NCI-H526 (cell line): ENCODE measurements around the gene ZNF396.

Source experiments
- DNase-seq, 2 experiments: peaks; one replicate each; lab custom pipeline; 2025; lab: John Stamatoyannopoulos, UW

ZNF396 gene

GRCh38 chr18:35383136-35383535 lies 6.0 kb upstream of the ZNF396 start:
- DNase-seq: no peak

- no peak for DNase-seq
Observed at GRCh38 chr18:35379421-35379820, 2.3 kb upstream of the ZNF396 start.

DNA sequence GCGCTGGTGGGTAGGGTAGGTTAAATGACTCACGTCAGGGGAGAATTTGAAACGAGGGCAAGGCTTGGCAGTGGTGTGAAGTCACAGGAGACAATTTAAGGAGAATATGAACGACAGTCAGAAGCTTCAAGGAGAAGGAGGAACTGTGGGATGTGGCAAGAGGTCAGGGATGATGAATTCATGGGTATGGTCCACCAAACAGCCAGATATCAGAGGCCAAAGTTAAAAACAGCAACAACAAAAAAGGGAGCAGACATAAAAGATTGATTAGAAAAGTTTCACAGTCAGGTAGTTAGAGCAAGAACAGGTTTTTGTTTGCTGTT lies 1.4 kb upstream of the ZNF396 start:
- DNase-seq: no peak

DNA sequence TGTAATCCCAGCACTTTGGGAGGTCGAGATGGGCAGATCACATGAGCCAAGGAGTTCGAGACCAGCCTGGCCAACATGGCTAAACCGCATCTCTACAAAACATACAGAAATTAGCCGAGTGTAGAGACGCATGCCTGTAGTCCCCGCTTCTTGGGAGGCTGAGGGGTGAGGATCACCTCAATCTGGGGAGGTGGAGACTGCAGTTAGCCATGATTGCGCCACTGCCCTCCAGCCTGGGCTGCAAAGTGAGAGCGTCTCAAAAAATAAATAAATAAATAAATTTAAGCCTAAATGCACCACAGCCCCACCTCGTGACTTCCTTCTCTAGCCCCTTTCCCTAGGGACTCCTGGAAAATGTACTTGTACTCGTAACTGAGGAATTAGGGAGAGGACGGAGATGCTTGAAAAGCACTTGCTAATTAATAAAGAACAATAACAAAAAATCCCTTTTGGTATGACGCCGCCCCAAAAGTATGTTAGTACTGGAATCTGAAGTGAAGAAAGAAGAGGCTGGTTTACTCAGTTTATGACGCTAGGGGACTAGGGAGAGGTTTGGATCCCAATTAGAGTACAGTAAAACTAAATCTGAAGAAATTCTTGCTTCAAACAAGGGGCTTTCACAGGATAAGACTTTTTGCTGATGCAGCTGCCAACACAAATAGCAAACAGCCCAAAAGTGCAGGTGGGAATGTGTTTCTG lies 887 bp upstream of the ZNF396 start:
- DNase-seq: no peak

- no peak for DNase-seq
Observed at GRCh38 chr18:35376393-35376741, 770 bp downstream of the ZNF396 start.

DNA sequence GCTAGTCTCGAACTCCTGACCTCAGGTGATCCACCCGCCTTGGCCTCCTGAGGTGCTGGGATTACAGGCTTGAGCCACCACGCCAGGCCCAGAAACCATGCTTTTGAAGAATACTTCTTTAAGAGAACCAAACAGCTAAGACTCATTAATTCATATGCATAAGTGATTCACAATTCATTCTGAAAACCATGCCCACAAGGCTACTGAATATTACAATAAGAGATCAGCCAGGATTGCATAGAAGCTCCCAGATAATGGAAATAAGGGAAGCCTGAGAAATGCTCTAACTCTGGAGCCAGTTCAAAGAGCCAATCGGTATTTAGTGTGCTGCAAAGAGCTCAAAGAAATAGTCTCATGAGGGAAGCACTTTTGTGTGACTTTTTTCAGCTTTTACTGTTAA lies 2.4 kb downstream of the ZNF396 start:
- no peak for DNase-seq

- DNase-seq: no peak
Observed at GRCh38 chr18:35371412-35372195, 5.5 kb downstream of the ZNF396 start.

- no peak for DNase-seq
Observed at GRCh38 chr18:35369126-35369525, 8.0 kb downstream of the ZNF396 start.

DNA sequence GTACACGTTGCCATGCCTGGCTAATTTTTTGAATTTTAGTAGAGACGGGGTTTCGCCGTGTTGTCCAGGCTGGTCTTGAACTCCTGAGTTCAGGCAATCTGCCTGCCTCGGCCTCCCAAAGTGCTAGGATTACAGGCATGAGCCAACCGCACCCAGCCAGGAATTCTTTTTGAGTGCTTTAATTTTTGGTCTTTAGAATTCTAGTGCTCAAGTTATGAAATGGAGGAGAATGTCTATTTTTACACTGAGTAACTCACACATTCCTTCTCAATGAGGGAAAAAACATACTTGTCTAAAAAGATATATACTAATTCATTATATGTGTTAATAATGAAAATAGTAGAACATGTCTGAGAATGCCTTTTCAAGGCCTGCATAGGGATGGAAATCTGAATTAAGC lies 8.5 kb downstream of the ZNF396 start:
- no peak for DNase-seq

GRCh38 chr18:35362531-35362930 lies 14.6 kb downstream of the ZNF396 start:
- no peak for DNase-seq

DNA sequence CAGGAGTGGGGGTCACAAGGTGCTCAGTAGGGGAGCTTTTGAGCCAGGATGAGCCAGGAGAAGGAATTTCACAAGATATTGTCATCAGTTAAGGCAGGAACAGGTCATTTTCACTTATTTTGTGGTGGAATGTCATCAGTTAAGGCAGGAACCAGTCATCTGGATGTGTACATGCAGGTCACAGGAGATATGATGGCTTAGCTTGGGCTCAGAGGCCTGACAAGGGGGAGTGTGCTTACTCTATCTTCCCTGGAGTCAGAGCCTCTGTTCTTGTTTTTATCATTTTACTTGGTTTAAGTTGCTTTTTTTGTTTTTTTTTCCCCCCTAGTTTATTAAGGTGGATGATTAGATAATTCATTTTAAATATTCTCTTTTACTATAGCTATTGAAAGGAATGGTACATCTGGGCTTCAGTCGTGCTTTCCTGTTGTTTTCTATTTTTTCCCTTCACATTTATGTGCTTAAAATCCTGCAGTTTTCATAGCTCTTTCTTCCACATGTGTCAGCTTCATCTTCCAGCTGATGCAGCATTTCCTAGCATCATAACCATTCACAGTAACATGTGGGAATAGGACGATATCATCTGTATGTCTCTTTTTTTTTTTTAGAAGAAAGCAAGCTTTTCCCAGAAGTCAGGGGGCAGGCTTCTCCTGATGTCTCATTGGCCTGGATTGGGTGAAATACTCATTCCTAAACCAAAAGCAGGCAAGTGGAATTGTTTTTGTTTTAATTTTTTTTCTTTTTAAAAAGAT lies 15.4 kb downstream of the ZNF396 start:
- DNase-seq: no peak

- peak; percentile 62 to 78 for DNase-seq
Observed at GRCh38 chr18:35355140-35355618, 22.0 kb downstream of the ZNF396 start.

- DNase-seq: no peak
Observed at GRCh38 chr18:35352778-35353177, 24.4 kb downstream of the ZNF396 start.

GRCh38 chr18:35352283-35352682 lies 24.9 kb downstream of the ZNF396 start:
- no peak for DNase-seq

DNA sequence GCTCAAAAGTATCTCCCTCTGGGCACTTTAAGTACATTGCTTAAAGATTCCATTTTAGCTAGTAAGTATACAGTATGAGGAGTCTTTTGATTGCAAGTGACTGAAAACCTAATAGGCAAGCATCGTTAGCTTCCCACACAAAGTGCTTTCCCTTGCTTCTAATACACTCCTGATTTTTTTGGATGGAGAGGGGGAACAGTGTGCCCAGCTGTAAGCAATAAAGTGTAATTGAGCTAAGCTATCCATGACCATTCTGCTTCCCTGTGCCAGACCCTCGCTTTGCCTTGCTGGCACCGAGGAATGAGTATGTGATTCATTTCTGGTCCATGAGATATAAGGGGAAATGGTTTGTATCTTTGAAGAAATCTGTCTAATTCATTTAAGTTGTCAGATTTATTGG lies 29.1 kb downstream of the ZNF396 start:
- no peak for DNase-seq

DNA sequence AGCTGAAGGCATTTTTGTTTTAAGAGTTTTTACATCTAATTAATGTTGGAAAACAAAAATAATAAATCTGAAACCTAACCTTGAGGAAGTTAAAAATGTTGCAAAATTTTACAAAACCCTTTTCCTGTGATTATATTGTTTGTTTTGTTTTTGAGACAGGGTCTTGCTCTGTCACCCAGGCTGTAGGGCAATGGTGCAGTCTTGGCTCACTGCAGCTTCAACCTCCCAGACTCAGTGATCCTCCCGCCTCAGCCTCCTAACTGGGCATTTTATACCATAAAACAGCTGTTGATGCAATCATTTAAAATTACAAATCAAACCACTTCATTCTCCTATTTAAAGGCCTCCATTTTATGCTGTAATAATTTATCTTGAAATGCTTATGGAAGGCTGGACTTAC lies 31.2 kb downstream of the ZNF396 start:
- no peak for DNase-seq

DNA sequence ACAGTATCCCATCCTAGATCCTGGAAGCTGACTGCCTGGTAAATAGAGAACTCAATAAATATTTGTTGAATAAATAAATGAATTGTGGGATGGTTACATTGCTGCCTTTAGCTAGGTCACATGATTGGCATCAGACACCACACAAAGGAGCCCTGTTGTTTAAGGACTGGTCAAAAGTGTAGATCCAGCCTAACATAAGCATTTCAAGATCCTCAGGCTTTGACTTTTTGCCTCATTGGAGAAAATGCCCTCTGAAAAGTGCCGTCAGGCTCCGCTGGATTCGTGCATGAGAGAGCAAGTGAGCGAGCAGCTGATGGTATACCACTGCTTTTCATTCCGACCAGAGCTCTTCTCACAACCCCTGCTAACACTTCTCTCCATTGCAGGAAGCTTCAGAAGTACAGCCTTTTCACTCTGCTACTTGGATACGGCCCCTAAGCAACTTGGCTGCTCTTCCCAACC lies 31.6 kb downstream of the ZNF396 start:
- peak in 1 of 2 experiments; percentile 2 for DNase-seq

DNA sequence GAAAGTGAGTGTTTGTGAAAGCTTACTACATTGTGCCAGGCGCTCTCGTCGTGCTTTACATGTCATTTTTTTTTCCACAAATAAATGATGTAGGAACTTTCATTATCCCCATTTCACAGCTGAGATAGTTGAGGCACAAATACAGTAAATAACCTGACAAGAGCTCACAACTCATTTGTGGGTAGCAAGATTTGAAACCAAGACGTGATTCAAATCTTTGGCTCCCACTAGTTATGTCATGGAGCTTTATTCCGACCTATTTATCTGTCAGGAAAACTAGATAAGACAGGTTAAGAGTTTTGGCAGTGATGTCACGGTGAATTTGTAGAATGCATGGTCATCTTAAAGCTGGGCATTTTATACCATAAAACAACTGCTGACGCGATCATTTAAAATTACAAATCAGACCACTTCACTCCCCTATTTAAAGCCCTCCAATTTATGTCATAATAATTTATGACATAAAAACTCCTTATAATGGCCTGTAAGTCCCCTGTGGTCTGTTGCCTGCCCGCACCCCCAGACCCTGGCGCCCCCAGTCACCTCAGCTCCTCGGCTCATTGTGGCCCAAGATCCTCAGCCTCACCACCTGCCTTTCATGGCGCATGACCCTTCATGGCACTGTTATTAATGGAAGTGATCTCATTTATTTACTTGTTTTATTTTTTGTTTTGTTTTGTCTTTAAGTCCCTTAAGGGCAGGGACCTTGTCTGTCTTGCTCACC lies 32.2 kb downstream of the ZNF396 start:
- no peak for DNase-seq

GRCh38 chr18:35343936-35344735 lies 33.0 kb downstream of the ZNF396 start, which contains the start of gene ZNF24:
TSS of gene ZNF24 (minus strand) at chr18:35344420. CDS start at chr18:35340650, 3,770 bp downstream.
- peak; percentile 76 to 94 for DNase-seq

DNA sequence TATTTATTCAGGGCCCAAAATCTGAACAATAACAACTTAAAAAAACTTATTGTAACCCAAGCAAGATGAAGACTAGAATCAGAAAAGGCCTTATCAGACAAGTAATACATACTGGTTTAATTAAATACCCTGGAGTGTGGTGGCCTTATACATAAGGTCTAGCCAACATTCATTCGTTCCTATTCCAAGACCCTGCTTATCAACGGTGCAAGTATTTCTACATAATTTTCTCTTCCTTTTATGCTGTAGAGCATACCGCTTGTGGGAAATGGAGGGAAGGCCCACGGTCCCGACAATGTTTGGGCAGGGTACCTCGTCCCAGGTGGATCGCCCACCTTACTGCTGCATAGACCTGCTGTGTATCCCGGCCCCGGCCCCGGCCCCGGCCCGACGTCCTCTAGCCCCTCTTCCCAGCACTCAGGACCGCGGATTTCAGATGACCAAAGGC lies 33.6 kb downstream of the ZNF396 start:
- no peak for DNase-seq

DNA sequence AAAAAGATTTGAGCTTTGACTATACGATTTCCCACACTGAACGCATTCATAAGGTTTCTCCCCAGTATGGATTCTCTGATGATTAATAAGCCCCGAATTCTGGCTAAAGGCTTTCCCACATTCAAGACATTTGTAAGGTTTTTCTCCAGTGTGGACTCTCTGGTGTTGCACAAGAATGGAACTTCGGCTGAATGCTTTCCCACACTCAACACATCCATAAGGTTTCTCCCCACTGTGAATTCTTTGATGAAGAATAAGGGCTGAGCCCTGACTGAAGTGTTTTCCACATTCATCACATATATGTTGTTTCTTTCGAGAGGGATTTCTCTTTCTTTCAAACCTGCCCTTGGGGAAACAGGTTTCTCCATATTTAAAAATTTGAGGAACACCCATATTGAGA lies 39.9 kb downstream of the ZNF396 start:
- DNase-seq: no peak
